Measurements from ENCODE around the gene PATE3. TPM values are rescaled to one million over a fixed set of nuclear protein-coding genes. Genes with fewer than 3 reads are reported as not detected.

The PATE3 gene
- total and polyA plus RNA-seq, 10 of the 15 experiments (the other 5 are each of a cell fraction or from before 2014, with no cell fraction given) = not detected

- Histone ChIP-seq H4K20me1 (ENCODE audit: control insufficient read depth, insufficient read depth) (no peaks in the 10 kb centered on the region), H3K4me2 (ENCODE audit: control insufficient read depth, insufficient read depth) (no peak overlapping the region), H3K27me3 (replicated peaks in 1 of 2; ENCODE audit: control insufficient read depth in 2 of 2, insufficient read depth in 2 of 2, low read length in 1 of 2) (no peaks in the 10 kb centered on the region), H3K79me2 (ENCODE audit: control insufficient read depth, insufficient read depth, low read length) (no peaks in the 10 kb centered on the region), H3K36me3 (ENCODE audit: control insufficient read depth in 2 of 2, insufficient read depth in 2 of 2, low read length in 1 of 2) (no peaks in the 10 kb centered on the region), H2AFZ (ENCODE audit: control insufficient read depth, low read depth, low read length) (no peak overlapping the region), H3K4me1 (ENCODE audit: control insufficient read depth, insufficient read depth, low read length) (no peaks in the 10 kb centered on the region), H3K4me3 (no peak overlapping the region), H3K27ac (ENCODE audit: control insufficient read depth, insufficient read depth) (no peak overlapping the region), H3K9ac (ENCODE audit: control insufficient read depth, insufficient read depth, low read length) (no peak overlapping the region), H3K9me3 (replicated peaks; ENCODE audit: control insufficient read depth, insufficient read depth, low read length) (no peaks in the 10 kb centered on the region)
- FAIRE-seq (no peak), DNase-seq (ENCODE audit: low read depth, low spot score) (no peak), ATAC-seq (no peak)
- ChIA-PET CTCF (no interaction called here), POLR2A (no interaction called here), SMC1A (ENCODE audit: uncharacterized antibody, unreplicated experiment) (no interaction called here), RAD21 (ENCODE audit: unreplicated experiment) (no interaction called here)
- intact Hi-C loops (cut with micrococcal nuclease; ENCODE audit: unreplicated experiment) (no loop called here), in situ Hi-C loops (cut with MboI) (no loop called here)
- 36% methylated on average over 7 of the region's 7 CpGs for WGBS (ENCODE audit: insufficient coverage, insufficient replicate concordance, low lambda C conversion rate, missing lambda C conversion rate)
- BruUV-seq (replicated peaks) = no TSS peak
- TF ChIP-seq PML (IDR thresholded peaks at IDR 0.05; ENCODE audit: low read length) (no peak), SRF (IDR thresholded peaks at IDR 0.05; ENCODE audit: low read depth in 2 of 2, low read length in 2 of 2) (no peak), ASH2L (IDR thresholded peaks at IDR 0.05; ENCODE audit: borderline replicate concordance, low read depth) (no peak), CBX5 (IDR thresholded peaks at IDR 0.05; ENCODE audit: low read depth) (no peak), PAX5 (IDR thresholded peaks at IDR 0.05; ENCODE audit: borderline replicate concordance, low read depth, low read length) (no peak), ZSCAN29 (IDR thresholded peaks at IDR 0.05) (no peak), MEF2B (IDR thresholded peaks at IDR 0.05; ENCODE audit: partially characterized antibody, poor library complexity, severe bottlenecking) (no peak), MYC (IDR thresholded peaks at IDR 0.05; ENCODE audit: insufficient read depth, insufficient read length, insufficient replicate concordance, low read length, severe bottlenecking) (no peak), EGR1 (IDR thresholded peaks at IDR 0.05; ENCODE audit: borderline replicate concordance in 1 of 2, low read depth in 2 of 2, low read length in 2 of 2) (no peak), NBN (IDR thresholded peaks at IDR 0.05) (no peak), SUPT20H (IDR thresholded peaks at IDR 0.05; ENCODE audit: borderline replicate concordance, control insufficient read depth, low read depth, low read length) (no peak), CBX3 (IDR thresholded peaks at IDR 0.05; ENCODE audit: borderline replicate concordance, low read depth) (no peak), RCOR1 (conservative IDR thresholded peaks at IDR 0.05; ENCODE audit: low read depth, low read length) (no peak), RFX5 (IDR thresholded peaks at IDR 0.05; ENCODE audit: low read depth, low read length) (no peak)
Observed at GRCh38 chr11:125756050-125756449, 31.9 kb upstream of the PATE3 start.
